ENCODE data around the gene TMEM217.

Gene TMEM217

DNA sequence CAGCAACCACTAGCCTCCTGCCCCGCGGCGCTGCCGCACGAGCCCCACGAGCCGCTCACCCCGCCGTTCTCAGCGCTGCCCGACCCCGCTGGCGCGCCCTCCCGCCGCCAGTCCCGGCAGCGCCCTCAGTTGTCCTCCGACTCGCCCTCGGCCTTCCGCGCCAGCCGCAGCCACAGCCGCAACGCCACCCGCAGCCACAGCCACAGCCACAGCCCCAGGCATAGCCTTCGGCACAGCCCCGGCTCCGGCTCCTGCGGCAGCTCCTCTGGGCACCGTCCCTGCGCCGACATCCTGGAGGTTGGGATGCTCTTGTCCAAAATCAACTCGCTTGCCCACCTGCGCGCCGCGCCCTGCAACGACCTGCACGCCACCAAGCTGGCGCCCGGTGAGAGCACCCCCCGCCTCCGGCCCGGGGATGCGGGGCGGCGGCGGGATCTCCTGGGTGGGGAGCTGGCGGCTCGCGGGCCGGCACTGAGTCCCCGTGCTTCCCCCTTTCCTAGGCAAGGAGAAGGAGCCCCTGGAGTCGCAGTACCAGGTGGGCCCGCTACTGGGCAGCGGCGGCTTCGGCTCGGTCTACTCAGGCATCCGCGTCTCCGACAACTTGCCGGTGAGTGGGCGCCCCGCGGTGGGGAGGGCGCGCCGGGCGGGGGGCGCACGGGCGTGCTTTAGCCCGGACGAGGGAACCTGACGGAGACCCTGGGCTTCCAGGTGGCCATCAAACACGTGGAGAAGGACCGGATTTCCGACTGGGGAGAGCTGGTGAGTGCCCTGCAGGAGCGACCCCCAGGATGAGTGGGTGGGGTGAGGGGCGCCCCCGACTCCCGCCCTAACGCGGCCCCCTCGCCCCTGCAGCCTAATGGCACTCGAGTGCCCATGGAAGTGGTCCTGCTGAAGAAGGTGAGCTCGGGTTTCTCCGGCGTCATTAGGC is 87.4 kb downstream of the TMEM217 start:
- peak in 23 of 56 donors; percentile 25 to 78 (median 48) for DNase-seq

- DNase-seq: peak; percentile 77 to 100 (median 98)
These were observed 88.3 kb downstream of the TMEM217 start, which contains the start of gene PIM1 for GRCh38 chr6:37169496-37170272. Gene PIM1, plus strand, starts transcription at chr6:37170152. Its CDS starts 424 bp downstream, at chr6:37170576.

DNA sequence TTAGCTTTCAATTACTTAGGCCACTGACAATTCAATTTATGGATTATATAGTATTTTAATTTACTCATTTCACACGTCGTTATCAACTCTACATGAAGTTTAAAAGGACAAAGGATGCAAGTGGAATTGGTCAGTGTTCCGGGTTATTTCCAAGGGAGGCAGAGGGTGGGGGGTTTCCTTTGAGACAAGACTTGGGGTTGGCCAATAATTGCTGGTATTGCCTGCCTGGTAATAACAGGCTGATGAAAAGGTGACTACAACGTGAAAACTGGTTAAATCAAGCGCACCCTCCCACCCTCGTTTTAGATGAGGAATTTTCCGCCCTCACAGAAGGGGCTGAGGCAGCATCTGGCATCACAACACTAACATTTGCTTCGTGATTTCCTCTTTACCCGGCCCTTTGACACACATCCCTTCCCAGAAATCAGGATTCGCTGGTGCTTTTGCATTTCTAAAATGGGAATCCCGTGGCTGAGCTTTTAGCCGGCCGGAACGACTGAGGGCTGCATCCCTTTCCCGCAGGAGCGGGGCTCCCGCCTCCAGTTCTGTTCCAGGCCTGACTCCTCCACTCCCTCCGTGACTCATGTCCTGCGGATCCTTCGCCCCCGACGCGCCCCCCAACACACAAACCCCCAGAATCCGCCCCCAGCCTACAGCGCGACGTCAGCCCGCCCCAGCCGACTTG is 89.0 kb downstream of the TMEM217 start:
- peak in 29 of 56 donors; percentile 19 to 86 (median 62) for DNase-seq

GRCh38 chr6:37168163-37168758 is 89.7 kb downstream of the TMEM217 start:
- DNase-seq: no peak

- no peak for DNase-seq
These were observed 95.2 kb downstream of the TMEM217 start for GRCh38 chr6:37162740-37163139.

Data from nucleus accumbens (tissue), 56 donors.